Measurements from ENCODE around the gene KIFAP3. TPM values are rescaled to one million over a fixed set of nuclear protein-coding genes. Genes with fewer than 3 reads are reported as not detected.

KIFAP3 gene
- polyA plus RNA-seq, 3 donors: 2.1 to 4.7 (median 2.2) TPM

DNA sequence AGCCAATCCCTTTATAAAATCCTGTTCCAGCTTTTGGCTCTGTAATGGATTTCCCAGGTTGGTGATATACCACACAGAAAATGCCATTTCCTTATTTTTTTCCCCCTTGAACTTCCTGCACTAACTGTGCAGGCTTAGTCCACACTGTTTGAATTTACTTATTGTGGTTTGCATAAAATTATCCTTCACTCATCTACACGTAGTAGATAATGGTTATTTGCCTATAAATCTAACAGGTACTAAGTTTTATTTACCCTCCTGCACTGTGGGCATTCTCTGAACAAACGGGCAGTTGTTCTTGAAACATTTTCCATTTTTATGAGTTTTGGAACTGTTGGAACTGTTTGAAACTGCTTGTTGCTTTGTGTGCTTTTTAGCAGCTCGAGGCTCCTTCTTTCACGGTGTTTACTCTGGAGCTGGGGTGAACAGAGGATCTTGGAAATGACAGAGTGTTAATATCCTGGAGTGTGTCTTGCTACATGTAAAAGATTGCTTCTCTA, 23.0 kb upstream of the KIFAP3 start:
- Mint-ChIP-seq H3K9me3 (peaks cover 1 to 9% (median 6%) of the 10 kb centered on the region in 7 donors), H3K4me1 (no peaks in the 10 kb centered on the region), H3K27me3 (ENCODE audit: low read depth in 3 of 3) (peaks cover 0 to 4% (median 0%) of the 10 kb centered on the region in 3 donors), H3K4me3 (no peak overlapping the region), H3K36me3 (no peaks in the 10 kb centered on the region), H3K27ac (no peak overlapping the region)
- H3K4me3 ChIP-seq (replicated peaks in 1 of 3; ENCODE audit: low read depth in 2 of 3, low read length in 3 of 3): no peak overlapping the region
- TF ChIP-seq, protein P1, sequence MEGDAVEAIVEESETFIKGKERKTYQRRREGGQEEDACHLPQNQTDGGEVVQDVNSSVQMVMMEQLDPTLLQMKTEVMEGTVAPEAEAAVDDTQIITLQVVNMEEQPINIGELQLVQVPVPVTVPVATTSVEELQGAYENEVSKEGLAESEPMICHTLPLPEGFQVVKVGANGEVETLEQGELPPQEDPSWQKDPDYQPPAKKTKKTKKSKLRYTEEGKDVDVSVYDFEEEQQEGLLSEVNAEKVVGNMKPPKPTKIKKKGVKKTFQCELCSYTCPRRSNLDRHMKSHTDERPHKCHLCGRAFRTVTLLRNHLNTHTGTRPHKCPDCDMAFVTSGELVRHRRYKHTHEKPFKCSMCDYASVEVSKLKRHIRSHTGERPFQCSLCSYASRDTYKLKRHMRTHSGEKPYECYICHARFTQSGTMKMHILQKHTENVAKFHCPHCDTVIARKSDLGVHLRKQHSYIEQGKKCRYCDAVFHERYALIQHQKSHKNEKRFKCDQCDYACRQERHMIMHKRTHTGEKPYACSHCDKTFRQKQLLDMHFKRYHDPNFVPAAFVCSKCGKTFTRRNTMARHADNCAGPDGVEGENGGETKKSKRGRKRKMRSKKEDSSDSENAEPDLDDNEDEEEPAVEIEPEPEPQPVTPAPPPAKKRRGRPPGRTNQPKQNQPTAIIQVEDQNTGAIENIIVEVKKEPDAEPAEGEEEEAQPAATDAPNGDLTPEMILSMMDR (IDR thresholded peaks at IDR 0.05): no peak
- no peak overlapping the region for H3K27ac ChIP-seq (ENCODE audit: low read depth in 1 of 2, low read length in 2 of 2)
- no peaks in the 10 kb centered on the region for H4K20me1 ChIP-seq (ENCODE audit: insufficient read depth, low read length)
- 50% methylated on average over 1 of the region's 4 CpGs for WGBS (ENCODE audit: insufficient coverage)
- intact Hi-C loops (cut with micrococcal nuclease): no loop called here
- no peak overlapping the region for H2AFZ ChIP-seq (ENCODE audit: insufficient read depth, low read depth, low read length, poor library complexity, severe bottlenecking)
- H3K36me3 ChIP-seq (replicated peaks in 1 of 2; ENCODE audit: control insufficient read depth in 1 of 2, insufficient read depth in 2 of 2, low read length in 2 of 2): no peaks in the 10 kb centered on the region
- DNase-seq: no peak
- H3K4me2 ChIP-seq (replicated peaks; ENCODE audit: extremely low read depth, low read length, poor library complexity, severe bottlenecking): no peak overlapping the region
- H3K4me1 ChIP-seq (ENCODE audit: control insufficient read depth in 1 of 2, insufficient read depth in 2 of 2, low read length in 2 of 2): no peaks in the 10 kb centered on the region
- H3K79me2 ChIP-seq (ENCODE audit: insufficient read depth, low read length): no peaks in the 10 kb centered on the region
- H3K9me3 ChIP-seq (replicated peaks in 1 of 2; ENCODE audit: control insufficient read depth in 1 of 2, insufficient read depth in 1 of 2, low read length in 2 of 2): peaks cover 0 to 3% of the 10 kb centered on the region in 2 donors
- H3K9ac ChIP-seq (ENCODE audit: insufficient read depth, low read length, poor library complexity, severe bottlenecking): no peak overlapping the region
- H3K27me3 ChIP-seq (ENCODE audit: control insufficient read depth in 2 of 2, insufficient read depth in 2 of 2, low read length in 2 of 2): no peaks in the 10 kb centered on the region

DNA sequence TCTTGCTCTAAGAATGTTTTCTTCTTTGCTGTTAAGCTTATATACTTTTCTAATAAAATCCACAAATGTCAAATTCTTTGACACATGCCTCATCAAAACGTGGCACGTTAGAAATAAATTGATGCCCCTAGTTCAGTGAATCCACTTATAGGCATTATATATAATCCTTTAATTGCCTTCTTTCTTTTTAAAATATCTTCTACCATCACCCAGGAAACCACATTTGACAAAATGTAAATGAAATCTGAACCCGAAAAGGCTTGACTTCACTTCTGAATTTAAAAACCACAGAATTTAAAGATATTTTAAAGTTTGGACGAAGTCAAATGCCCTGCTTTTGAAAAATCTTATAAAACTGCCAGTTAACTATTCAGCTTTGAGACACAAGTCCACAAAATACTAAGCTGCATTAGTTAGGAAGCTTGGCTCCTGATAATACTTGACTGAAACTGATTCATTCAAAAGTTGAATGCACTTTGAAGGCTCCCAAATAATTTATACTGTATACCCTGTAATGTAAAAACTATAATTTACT, 22.4 kb upstream of the KIFAP3 start:
- no peak overlapping the region for H3K27ac ChIP-seq (ENCODE audit: low read depth in 1 of 2, low read length in 2 of 2)
- peaks cover 1 to 9% (median 6%) of the 10 kb centered on the region in 7 donors for H3K9me3 Mint-ChIP-seq
- no peak overlapping the region for H3K4me3 ChIP-seq (replicated peaks in 1 of 3; ENCODE audit: low read depth in 2 of 3, low read length in 3 of 3)
- no peak overlapping the region for H2AFZ ChIP-seq (ENCODE audit: insufficient read depth, low read depth, low read length, poor library complexity, severe bottlenecking)
- H3K4me1 Mint-ChIP-seq: no peaks in the 10 kb centered on the region
- H3K27me3 ChIP-seq (ENCODE audit: control insufficient read depth in 2 of 2, insufficient read depth in 2 of 2, low read length in 2 of 2): no peaks in the 10 kb centered on the region
- H3K27me3 Mint-ChIP-seq (ENCODE audit: low read depth in 3 of 3): peaks cover 0 to 4% (median under 1%) of the 10 kb centered on the region in 3 donors
- no peak overlapping the region for H3K9ac ChIP-seq (ENCODE audit: insufficient read depth, low read length, poor library complexity, severe bottlenecking)
- WGBS (ENCODE audit: insufficient coverage): no CpG with 5 or more reads among the region's 4 CpGs
- DNase-seq: no peak
- H3K9me3 ChIP-seq (replicated peaks in 1 of 2; ENCODE audit: control insufficient read depth in 1 of 2, insufficient read depth in 1 of 2, low read length in 2 of 2): peaks cover 0 to 3% of the 10 kb centered on the region in 2 donors
- H3K79me2 ChIP-seq (ENCODE audit: insufficient read depth, low read length): no peaks in the 10 kb centered on the region
- H3K4me2 ChIP-seq (replicated peaks; ENCODE audit: extremely low read depth, low read length, poor library complexity, severe bottlenecking): no peak overlapping the region
- H3K4me1 ChIP-seq (ENCODE audit: control insufficient read depth in 1 of 2, insufficient read depth in 2 of 2, low read length in 2 of 2): no peaks in the 10 kb centered on the region
- intact Hi-C loops (cut with micrococcal nuclease): no loop called here
- no peaks in the 10 kb centered on the region for H4K20me1 ChIP-seq (ENCODE audit: insufficient read depth, low read length)
- H3K27ac Mint-ChIP-seq: no peak overlapping the region
- H3K4me3 Mint-ChIP-seq: no peak overlapping the region
- TF ChIP-seq, protein P1 (IDR thresholded peaks at IDR 0.05): no peak
- no peaks in the 10 kb centered on the region for H3K36me3 ChIP-seq (replicated peaks in 1 of 2; ENCODE audit: control insufficient read depth in 1 of 2, insufficient read depth in 2 of 2, low read length in 2 of 2)
- H3K36me3 Mint-ChIP-seq: no peaks in the 10 kb centered on the region
